GM21447 (cell line): ENCODE data around the gene SELENOM.

Source experiments
- ATAC-seq: cut with Tn5 transposase; IDR thresholded peaks from one replicate; pipeline ENCODE4 v1.9.1; 2021; ENCODE audit not compliant: unreplicated experiment

The SELENOM gene

GRCh38 chr22:31093086-31093850, 14.1 kb downstream of the SELENOM start:
- no peak for ATAC-seq

DNA sequence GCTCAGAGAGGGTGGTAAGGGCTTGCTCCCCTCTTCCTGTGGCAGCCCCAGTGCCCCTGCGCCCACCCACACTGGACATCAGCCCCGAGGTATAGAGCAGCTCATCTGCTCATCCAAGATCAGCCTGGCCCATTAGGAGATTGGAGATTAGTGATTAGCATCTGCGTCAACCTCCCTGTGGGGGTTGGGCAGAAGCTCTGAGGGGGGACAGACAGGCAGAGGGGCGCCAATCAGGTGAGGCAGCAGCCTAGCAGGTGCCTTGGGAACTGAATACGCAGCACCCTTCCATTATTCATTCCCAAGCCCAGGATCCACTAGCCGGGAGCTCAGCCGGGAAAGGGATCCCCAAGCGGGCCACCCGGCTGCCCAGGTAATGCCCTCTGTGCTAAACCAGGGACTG, 15.2 kb downstream of the SELENOM start:
- ATAC-seq = no peak

DNA sequence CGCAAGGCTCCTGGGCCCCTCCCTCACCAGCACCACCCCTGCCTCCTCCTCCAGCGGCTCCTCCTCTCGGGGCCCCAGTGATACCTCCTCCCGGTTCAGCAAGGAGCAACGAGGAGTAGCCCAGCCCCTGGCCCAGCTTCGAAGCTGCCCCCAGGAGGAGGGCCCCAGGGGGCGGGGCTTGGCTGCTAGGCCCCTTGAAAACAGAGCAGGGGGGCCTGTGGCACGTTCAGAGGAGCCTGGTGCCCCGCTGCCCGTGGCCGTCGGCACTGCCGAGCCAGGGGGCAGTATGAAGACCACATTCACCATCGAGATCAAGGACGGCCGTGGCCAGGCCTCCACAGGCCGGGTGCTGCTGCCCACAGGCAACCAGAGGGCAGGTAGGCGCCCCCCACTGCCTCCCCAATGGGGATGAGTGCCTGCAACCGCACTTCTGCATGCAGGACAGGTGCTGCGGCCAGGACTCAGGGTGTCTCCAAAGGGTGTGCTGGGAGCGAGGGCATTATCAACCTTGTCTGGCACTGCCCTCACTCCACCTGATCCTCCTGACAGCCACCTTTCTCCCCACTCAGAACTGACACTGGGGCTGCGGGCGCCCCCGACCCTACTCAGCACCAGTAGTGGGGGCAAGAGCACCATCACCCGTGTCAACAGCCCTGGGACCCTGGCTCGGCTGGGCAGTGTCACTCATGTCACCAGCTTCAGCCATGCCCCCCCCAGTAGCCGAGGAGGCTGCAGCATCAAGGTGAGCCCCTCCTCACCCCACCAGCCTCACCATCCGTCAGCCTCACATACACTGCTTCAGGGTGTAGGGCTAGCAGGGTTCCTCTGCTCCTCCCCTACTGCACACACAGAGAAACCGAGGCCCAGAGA, 16.0 kb downstream of the SELENOM start:
- ATAC-seq = no peak

- ATAC-seq = no peak
Observed at GRCh38 chr22:31090217-31091085, 16.9 kb downstream of the SELENOM start.

DNA sequence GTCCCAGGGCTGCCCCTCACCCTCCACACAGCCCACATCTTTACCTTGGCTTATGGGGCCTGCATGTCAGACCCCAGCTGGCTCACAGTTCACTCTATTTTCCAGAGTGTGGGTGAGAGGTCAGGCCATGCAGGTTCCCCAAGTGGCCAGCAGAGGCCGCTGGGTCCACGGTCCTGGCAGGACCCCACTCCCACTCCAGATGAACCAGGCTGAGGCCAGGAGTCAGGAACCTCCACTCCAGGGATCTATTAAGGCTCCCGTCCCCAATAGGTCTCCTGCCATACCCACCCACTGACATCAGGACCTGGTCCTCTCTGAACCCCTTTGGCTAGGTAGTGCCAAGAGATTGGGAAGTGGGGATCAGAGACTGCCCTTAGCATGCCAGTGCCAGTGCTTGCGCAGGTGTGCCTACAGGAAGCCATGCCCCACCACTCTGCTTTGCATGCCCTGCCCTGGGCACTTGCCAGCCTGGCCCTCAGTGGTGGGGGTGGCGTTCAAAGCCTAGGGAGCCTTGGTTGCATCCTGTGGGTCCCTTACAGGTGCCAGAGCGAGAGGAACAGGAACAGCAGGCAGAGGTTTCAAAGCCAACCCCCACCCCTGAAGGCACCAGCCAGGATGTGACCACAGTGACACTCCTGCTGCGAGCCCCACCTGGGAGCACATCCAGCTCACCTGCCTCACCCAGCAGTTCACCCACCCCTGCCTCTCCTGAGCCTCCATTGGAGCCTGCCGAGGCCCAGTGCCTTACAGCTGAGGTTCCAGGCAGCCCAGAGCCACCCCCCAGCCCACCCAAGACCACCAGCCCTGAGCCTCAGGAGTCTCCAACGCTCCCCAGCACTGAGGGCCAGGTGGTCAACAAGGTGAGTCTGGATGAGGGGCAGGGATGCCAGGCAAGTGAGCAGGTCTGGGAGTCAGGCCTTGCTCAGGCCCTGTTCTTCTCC, 17.9 kb downstream of the SELENOM start:
- ATAC-seq = no peak

DNA sequence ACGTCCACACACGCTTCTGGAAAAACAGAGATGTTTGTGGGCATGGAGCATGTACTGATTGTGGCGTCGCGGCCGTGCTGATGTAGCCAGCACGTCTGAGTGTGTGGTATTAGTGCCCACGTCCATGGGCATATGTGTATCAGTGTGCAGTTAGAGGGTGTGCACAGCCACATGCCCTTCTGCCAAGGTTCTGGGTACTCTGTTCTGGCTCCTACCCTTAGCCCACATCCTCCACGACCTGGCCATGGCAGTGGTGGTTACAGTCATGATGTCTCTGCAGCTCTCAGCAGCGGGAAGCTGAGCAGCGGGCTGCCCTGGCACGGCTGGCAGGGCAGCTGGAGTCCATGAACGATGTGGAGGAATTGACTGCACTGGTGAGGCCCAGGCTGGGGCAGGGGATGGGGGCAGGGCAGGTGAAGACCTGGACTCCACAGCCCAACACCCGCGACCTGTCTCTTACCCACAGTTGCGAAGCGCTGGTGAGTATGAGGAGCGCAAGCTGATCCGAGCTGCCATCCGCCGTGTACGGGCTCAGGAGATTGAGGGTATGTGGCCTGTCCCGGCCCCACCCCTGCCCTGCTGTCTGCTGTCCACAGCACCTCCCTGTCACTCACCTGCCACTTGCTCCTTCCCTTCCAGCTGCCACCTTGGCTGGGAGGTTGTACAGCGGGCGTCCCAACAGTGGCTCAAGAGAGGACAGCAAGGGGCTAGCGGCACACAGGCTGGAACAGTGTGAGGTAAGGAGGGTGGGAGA, 19.0 kb downstream of the SELENOM start:
- no peak for ATAC-seq

DNA sequence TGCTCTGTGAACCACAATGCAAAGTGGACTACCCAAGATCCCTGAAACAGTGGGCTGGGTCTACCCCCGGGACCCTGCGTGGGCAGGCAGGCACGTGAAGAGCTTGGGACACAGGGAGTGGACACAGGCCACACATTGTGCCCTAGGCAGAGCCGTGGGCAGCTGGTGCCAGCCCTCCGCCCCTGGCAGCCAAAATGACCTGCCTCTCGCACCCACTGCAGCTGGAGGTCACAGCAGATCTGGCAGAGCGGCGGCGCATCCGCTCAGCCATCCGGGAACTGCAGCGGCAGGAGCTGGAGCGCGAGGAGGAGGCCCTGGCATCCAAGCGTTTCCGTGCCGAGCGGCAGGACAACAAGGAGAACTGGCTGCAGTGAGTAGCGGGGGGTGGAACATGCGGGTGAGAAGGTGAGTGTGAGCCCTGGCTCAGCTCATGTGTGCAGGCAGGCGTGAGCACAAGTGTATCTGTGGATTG, 19.6 kb downstream of the SELENOM start:
- no peak for ATAC-seq

- no peak for ATAC-seq
Observed at GRCh38 chr22:31086703-31087330, 20.6 kb downstream of the SELENOM start.

- no peak for ATAC-seq
Observed at GRCh38 chr22:31085928-31086327, 21.4 kb downstream of the SELENOM start.

DNA sequence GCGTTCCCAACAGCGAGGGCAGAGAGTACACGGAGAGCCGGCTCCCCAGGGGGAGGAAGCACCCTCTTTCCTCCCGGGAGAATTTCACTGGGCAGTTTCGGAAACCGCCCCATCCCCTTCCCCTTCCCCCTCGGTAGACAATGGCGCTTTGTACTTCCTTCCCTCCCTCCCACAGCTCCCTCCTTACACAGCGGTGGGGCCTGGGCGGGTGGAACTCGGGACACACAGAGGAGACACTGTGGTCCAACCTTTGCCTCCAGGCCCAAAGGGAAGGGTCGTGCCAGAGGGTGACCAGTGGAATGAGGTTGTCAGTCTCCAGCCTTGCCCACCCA, 21.9 kb downstream of the SELENOM start:
- ATAC-seq = no peak

- ATAC-seq = peak; percentile 55
Observed at GRCh38 chr22:31084811-31085492, 22.4 kb downstream of the SELENOM start.

- ATAC-seq = no peak
Observed at GRCh38 chr22:31083923-31084810, 23.2 kb downstream of the SELENOM start.

- no peak for ATAC-seq
Observed at GRCh38 chr22:31083377-31083768, 24.0 kb downstream of the SELENOM start.

- no peak for ATAC-seq
Observed at GRCh38 chr22:31082606-31083376, 24.6 kb downstream of the SELENOM start.

DNA sequence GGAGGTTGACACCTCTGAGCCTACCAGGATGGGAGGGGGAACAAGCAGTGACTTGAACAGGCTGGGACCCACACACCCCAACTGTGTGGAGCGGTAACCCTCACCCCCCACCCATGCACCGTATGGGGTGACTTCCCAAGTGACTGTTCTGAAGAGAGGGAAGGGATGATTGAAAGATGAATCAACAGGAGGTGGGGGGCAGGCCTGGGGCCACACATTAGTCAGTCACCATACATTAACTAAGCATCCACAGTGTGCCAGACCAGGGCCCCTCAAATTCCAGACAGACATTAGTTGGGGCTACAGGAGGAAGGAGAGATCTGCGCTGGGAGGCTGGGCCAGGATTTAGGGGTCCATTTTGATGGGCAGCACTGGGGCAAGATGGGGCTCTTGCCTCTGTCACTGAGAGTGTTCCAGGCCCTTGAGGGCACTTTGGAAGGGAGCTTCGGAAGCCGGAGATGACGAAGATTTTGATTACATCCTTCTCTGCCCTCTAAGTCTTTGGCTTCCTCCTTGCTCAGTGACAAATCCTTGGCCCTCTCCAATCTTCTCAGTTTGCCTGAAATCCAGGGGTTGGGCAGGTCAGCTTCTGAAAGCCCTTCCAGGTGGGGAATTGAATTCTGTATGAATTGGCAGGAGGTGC, 25.3 kb downstream of the SELENOM start:
- no peak for ATAC-seq
